ENCODE results near the gene PXDN.

PXDN gene

DNA sequence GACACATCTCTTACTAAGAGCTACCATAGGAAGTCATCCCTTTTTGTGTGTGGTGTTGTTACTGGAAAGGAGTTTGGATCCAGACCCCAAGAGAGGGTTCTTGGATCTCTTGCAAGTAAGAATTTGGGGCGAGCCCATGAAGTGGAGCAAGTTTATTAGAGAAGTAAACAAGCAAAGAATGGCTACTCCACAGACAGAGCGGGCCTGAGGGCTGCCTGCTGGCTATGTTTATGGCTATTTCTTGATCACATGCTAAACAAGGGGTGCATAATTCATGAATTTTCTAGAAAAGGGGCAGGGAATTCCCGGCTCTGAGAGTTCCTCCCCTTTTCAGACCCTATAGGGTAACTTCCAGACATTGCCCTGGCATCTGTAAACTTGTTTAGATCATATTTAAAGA, 30.6 kb upstream of the PXDN start:
- H3K4me3 ChIP-seq (ENCODE audit: low read depth, low read length): no peak overlapping the region
- TF ChIP-seq, protein P1, sequence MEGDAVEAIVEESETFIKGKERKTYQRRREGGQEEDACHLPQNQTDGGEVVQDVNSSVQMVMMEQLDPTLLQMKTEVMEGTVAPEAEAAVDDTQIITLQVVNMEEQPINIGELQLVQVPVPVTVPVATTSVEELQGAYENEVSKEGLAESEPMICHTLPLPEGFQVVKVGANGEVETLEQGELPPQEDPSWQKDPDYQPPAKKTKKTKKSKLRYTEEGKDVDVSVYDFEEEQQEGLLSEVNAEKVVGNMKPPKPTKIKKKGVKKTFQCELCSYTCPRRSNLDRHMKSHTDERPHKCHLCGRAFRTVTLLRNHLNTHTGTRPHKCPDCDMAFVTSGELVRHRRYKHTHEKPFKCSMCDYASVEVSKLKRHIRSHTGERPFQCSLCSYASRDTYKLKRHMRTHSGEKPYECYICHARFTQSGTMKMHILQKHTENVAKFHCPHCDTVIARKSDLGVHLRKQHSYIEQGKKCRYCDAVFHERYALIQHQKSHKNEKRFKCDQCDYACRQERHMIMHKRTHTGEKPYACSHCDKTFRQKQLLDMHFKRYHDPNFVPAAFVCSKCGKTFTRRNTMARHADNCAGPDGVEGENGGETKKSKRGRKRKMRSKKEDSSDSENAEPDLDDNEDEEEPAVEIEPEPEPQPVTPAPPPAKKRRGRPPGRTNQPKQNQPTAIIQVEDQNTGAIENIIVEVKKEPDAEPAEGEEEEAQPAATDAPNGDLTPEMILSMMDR (IDR thresholded peaks at IDR 0.05; ENCODE audit: control insufficient read depth, extremely low read depth, insufficient read depth): no peak
- no peak for DNase-seq (ENCODE audit: low read depth)

DNA sequence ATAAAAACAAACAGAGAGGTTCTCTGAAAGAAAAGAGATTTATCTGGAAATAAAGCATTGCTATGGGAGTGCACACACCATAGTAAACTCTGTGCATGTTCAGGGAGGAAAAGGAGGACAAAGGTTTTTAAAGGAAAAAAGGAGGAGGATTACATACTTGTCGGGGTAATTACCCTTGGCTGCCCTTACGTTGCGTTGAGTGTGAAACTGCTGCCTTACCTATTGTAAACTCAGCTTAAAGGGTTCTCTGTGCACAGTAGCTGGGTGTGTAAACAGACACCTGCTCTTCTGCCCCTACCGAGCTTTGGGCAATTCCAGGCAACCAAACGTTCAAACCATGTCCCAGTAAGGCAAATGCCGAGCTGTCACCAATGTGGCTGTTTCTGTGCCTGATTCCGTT, 29.6 kb upstream of the PXDN start:
- no peak for DNase-seq (ENCODE audit: low read depth)
- TF ChIP-seq, protein P1 (IDR thresholded peaks at IDR 0.05; ENCODE audit: control insufficient read depth, extremely low read depth, insufficient read depth): no peak

DNA sequence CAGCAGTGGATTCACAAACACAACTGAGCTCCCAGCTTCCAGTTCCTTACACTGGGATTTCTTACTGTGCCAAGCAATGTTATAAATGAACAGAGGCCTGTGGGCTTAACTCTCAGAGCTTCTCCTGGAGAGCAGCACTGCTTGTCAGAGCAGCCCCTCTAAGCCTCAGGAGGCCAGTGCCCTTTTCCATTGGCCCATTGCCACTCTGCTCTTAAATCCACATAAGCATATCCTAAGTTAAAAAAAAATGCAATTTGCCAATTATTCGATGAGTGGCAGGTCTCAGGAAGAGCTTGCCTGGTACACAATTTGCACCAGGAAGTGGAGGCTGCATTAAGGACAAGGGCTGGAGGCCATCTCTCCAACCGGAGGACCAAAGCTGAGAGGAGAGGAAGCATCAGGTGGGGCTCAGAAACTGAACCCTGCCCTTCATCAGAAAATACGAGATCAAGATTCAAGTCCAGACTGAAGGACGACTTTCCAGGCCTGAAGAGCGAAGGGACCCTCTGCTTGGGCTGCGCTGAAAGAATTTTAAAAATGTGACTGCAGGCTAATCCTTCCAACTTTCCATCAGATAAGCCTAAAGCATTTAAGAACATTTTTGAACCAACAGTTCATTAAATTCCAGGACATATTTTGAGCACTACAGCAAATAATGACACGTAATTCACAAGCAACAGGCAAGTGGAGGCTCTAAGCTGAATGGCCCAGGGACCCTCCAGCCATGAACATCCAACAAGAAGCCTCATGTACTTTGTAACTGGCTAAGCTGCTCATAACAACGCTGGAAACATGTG, 28.4 kb upstream of the PXDN start:
- TF ChIP-seq, protein P1 (IDR thresholded peaks at IDR 0.05; ENCODE audit: control insufficient read depth, extremely low read depth, insufficient read depth): no peak
- no peak for DNase-seq (ENCODE audit: low read depth)
- no peak overlapping the region for H3K4me3 ChIP-seq (ENCODE audit: low read depth, low read length)

More for the DNA sequence above, 29.6 kb upstream of the PXDN start:
- no peak overlapping the region for H3K4me3 ChIP-seq (ENCODE audit: low read depth, low read length)

DNA sequence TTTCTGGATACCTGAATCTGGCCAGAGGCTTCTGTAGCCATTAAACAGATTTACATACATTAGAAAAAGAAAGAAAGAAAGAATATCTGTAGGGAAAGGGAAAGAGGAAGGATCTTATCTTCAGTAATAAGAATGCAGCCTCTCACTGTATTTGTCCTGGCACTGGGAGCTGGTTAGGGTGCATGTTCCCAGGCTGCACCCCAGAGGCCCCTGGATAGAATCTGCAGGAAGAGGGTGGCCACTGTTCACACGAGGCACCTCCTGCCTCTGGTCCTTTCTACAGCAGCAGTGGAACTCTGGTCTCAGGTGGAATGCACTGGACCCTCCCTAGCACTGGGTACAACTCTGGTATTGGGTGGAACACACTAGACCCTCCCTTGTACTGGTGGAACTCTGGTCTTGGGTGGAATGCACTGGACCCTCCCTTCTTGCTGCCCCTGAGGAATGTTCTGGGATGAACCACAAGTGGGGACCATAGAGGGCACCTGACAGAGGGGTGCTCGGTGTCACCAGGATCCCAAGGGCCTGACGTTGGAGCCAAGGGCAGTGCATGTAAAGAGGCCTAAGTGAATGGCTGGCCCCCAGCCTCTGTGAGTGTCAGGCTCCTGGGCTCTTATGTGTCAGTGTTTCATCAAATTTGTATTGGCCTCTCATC, 27.4 kb upstream of the PXDN start:
- DNase-seq (ENCODE audit: low read depth): no peak
- TF ChIP-seq, protein P1 (IDR thresholded peaks at IDR 0.05; ENCODE audit: control insufficient read depth, extremely low read depth, insufficient read depth): no peak
- no peak overlapping the region for H3K4me3 ChIP-seq (ENCODE audit: low read depth, low read length)

DNA sequence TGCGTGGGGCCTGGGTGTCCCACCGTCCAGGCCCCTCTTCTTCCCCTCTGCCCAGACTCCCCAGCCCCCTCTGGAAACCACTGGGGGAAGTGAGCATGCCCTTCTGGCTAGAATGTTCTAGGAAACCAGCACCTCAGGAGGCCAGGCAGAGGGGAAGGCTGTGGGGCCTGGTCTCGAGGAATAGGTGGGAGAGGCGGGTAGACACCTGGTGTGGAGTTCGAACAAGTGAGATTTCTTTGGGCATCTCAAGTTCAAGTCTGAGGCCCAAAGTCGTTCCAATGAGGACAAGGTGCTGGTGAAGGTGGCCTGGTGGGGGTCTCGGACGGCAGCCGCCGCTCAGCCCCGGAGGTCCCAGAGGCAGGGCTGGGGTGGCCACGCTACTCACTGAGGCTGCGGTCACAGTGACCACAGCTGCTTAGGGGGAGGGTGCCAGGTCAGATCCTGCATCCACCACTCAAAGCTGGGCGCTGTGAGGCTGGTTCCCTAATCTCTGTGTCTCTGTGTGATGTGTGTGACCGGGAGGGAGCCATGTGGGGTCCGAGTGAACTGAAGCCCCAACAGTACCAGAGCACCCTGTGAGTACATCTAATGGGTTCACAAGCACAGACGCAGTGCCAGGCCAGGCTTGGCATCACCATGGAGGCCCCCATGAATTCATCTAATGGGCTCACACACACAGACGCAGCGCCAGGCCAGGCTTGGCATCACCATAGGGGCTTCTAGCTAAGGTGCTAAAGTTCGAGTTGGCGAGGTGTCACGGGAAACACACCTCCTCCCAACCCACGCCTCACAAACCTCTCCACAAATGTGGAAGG, 26.5 kb upstream of the PXDN start:
- no peak overlapping the region for H3K4me3 ChIP-seq (ENCODE audit: low read depth, low read length)
- no peak for DNase-seq (ENCODE audit: low read depth)
- TF ChIP-seq, protein P1 (IDR thresholded peaks at IDR 0.05; ENCODE audit: control insufficient read depth, extremely low read depth, insufficient read depth): no peak

DNA sequence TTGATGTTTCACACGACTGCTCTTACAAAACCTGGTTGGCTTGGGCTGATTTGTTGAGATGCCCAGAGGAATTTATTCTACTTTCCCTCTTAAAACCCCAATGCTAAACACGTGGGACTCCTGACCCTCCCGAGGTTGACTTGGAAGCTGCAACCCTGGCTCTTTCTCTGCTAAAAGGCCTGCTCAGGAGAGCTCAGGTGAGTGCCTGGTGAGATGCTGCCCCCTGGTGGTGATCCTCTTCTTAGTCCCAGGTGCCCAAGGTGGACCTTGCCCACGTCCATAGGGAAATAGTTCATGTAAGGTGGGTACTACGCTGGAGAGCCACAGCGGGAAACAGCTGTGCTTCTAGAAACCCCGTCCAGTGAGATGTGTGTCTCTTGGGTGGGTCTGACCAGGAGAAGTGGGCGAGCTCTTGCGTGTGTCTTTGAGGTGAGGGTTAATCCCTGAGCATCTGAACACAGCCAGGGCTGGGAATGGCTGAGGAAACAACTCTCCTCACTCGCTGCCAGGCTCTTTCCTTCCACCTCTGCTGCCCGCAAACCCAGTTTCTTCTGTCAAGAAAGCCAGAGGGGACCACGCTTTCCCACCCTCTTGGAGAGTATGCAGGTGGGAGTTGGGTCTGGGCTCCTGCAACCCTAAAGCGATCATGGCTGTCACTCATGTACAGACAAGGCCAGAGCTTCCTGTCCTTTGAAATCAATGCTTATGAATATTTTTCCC, 25.5 kb upstream of the PXDN start:
- peak; percentile 45 for DNase-seq (ENCODE audit: low read depth)
- no peak overlapping the region for H3K4me3 ChIP-seq (ENCODE audit: low read depth, low read length)
- TF ChIP-seq, protein P1 (IDR thresholded peaks at IDR 0.05; ENCODE audit: control insufficient read depth, extremely low read depth, insufficient read depth): peak; percentile 84
